DMS53 treated with DMSO at 0.1 percent for 48 hours (cell line): ENCODE data around the gene EIF4G2.
A peak's percentile ranks its signal among the peaks of the same experiment; 100 is the strongest.

Experiments used
- DNase-seq: peaks from one replicate; lab custom pipeline; 2025; ENCODE audit not compliant: unreplicated experiment; lab: John Stamatoyannopoulos, UW

EIF4G2 gene

DNA sequence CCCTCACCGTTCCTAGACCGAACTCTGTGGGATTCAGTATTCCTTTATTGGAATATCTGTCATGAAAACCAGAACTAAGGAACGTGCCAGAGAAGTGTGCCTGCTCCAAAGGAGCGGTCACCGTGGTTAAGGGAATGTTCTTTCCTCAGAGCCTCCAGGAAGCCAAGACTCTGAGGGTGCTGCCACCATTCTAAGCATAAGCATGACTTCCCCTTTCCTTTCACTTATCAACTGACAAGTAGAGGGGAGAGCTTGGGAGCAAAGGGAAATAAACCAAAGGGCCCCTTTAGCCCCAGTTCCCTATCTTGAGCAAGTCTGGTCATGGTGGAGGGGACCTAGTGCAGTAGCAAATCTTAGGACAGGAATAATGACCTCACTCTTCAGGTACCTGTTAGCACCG is 30.9 kb downstream of the EIF4G2 start:
- no peak for DNase-seq

DNA sequence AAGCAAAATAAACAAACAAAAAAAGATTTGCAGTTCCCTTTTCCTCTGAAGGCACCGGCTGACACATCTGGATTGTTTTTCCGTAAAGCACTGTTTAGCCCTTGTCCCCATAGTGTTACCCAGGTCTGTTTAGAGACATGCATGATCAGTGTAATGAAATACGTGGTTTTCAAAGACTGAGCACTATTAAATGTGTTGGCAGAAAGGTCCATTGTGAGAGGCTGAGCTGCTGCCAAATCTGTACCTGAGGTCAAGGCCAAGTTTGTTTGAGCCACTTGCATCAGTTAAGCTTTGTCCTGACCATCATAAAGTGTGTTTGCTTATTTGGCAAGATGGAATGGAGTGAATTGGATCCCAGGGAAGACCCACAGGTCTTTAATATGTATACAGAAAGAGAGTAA is 31.3 kb downstream of the EIF4G2 start:
- DNase-seq, result no peak

DNA sequence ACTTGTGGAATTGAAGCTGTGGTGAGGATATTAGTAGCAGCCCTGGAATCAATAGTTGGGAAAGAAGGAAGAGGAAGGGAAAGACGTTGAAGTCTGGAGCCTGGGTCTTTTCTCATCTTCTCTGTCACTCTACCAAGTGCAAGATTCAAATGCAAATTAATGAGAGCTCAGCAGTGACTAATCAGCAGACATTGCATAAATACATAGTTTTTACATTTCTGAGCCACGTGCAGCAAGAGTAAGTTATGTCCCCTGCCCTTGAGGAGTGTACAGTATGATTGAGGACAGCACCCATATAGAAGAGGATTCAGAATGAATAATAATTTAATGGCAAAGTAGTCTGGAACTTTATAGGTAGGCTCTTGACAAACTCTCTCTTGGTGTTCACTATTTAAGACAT is 33.9 kb downstream of the EIF4G2 start:
- no peak for DNase-seq

DNA sequence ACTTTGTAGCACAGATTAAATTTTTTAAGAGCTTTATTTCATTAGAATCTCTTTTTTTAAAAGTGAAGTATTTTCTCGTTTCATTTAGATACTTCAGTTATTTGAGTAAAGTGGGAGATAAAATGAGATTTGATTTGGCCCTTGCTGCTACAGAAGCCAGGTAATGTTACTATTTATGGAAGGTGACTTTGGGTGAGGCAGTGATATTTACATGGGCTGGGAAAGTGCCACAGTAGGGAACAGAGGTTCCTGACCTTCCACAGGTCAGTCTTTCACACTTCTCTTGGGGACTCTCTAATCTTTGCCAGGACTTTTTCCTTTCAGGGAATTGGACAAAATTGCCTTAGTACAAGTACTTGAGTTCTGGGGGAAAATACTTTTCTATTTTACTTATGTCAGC is 37.3 kb downstream of the EIF4G2 start:
- no peak for DNase-seq

GRCh38 chr11:10770626-10771254 is 38.0 kb downstream of the EIF4G2 start:
- DNase-seq, result peak; percentile 31

DNA sequence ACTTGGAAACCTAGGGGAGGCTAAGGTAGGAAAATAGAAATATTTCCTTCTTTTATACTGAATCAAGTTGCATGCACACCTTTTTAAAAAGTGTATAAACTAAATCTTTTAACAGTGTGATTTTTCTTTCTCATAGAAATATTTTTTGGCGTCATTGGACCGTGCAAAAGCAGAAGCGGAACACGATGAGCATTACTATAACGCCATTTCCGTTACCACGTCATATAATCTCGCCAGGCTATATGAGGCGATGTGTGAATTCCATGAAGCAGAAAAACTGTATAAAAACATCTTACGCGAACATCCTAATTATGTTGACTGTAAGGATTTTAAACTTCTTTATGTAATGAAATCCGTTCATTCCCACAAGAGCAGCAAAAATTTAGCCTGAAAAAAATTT is 44.3 kb downstream of the EIF4G2 start:
- no peak for DNase-seq

GRCh38 chr11:10763766-10764165 is 45.0 kb downstream of the EIF4G2 start:
- no peak for DNase-seq

DNA sequence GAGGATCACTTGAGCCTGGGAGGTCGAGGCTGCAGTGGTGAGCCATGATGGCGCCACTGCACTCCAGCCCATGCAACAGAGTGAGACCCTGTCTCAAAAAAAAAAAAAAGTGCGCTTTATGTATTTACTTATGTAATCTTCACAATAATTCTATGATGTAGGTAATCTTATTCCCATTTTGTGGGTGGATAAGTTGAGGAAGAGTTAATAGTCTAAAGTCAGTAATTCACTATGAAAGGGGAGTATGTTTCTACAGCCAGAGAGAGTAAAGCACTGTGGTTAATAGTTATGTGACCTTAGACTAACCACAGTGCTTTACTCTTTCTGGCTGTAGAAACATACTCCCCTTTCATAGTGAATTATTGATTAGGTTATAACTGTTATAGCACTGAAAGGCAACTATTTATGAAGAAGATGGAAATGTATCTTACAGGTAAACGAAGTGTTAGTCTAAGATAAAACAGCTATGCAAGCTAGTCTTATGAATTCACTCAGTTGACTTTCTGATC is 45.8 kb downstream of the EIF4G2 start:
- DNase-seq, result no peak

DNA sequence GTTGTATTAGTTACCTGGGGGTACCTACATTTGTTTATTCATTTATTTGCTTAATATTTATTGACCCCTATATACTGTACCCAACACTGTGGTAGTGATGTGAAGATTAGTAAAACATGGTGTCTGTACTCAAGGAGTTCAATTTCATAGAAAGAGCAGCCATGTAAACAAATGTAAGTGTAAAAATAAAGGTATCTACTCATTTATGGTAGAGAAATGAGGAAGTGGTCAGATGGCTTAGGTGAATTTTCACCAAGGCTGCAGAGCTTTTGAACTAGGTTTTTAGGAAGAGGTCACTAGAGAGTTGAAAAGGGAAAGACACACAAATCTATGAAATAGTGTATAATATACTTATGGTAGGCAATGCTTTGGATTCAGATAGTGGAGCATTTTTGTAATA is 46.5 kb downstream of the EIF4G2 start:
- no peak for DNase-seq

GRCh38 chr11:10761085-10761698 is 47.5 kb downstream of the EIF4G2 start:
- no peak for DNase-seq

GRCh38 chr11:10758957-10759356 is 49.8 kb downstream of the EIF4G2 start:
- no peak for DNase-seq

- DNase-seq, result no peak
Measured at GRCh38 chr11:10752486-10752885, 56.2 kb downstream of the EIF4G2 start.

- no peak for DNase-seq
Measured at GRCh38 chr11:10752061-10752460, 56.7 kb downstream of the EIF4G2 start.

- DNase-seq, result no peak
Measured at GRCh38 chr11:10751581-10751940, 57.2 kb downstream of the EIF4G2 start.

- peak; percentile 98 for DNase-seq
Measured at GRCh38 chr11:10750838-10751580, 57.7 kb downstream of the EIF4G2 start, which contains the start of gene CTR9. TSS of gene CTR9 (plus strand) at chr11:10751246. CDS start at chr11:10751413, 167 bp downstream.

DNA sequence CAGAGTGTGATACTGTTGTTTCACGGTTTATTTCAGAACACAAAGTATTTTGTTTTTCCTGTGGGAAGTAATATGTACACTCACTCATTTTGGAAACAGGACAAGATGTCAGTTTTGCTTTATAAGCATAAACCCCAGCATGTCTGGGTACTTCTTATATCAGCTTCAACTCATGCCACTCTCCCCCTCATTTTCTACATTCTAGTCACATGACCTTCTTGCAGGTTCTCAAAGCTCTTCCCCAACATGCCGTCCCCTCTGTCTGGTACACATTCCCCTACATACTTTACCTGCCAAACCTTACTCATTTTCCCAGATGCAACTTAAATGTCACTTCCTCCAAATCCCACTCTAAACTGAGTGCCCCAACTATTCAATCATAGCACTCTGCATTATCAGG is 59.2 kb downstream of the EIF4G2 start:
- DNase-seq, result no peak

DNA sequence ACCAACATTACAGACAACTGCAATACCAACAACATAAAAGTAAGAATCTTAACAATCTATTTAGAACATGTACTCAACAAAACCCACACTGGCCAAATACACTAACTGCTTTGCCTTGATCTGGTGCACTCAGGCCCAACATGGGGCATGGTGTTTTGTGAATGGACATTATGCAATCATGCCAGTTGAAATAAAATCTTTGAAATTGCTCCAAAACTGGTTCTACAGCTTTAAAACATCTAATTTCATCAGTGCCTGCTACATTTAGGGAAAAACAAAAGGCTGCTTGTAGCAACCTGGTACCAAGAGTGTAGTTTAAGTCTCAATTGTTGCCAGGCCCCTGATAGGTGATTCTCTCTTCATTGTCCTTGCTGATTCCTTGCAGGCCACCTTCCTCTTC is 61.0 kb downstream of the EIF4G2 start:
- no peak for DNase-seq
